Stomach smooth muscle (tissue), 2 donors: ENCODE measurements around the gene ALOX15B.
"Not testable (repeated sequence)": the region's sequence is repeated elsewhere in the genome, so short reads cannot be mapped to it uniquely, and the experiment has no call there.

ENCODE experiments used
- H3K27ac ChIP-seq: one replicate; pipeline ENCODE4 v1.7.0; 2013; ENCODE audit warnings: mild to moderate bottlenecking, low read length, inconsistent platforms
- H3K27me3 ChIP-seq, 2 donors: one replicate each; pipeline ENCODE4 v1.7.0; 2013; ENCODE audit warnings: low read length in 2 of 2; ENCODE audit not compliant: insufficient read depth in 2 of 2, control insufficient read depth in 1 of 2
- H3K36me3 ChIP-seq, 2 donors: one replicate each; pipeline ENCODE4 v1.7.0; 2013; ENCODE audit warnings: low read length in 2 of 2; ENCODE audit not compliant: control insufficient read depth in 2 of 2, insufficient read depth in 2 of 2
- H3K4me1 ChIP-seq: one replicate; pipeline ENCODE4 v1.7.0; 2013; ENCODE audit warnings: low read length; ENCODE audit not compliant: control insufficient read depth, insufficient read depth
- H3K4me3 ChIP-seq, 2 donors: one replicate each; pipeline ENCODE4 v1.7.0; 2013; ENCODE audit warnings: low read length in 2 of 2
- H3K9ac ChIP-seq, 2 donors: one replicate each; pipeline ENCODE4 v1.7.0; 2013; ENCODE audit warnings: low read length in 2 of 2, mild to moderate bottlenecking in 1 of 2
- H3K9me3 ChIP-seq, 2 donors: one replicate each; pipeline ENCODE4 v1.7.0; 2013; ENCODE audit warnings: low read length in 2 of 2; ENCODE audit not compliant: control insufficient read depth in 2 of 2
- donor health status: healthy.
- donor health status: Pancreatic carcinoma.

The ALOX15B gene

DNA sequence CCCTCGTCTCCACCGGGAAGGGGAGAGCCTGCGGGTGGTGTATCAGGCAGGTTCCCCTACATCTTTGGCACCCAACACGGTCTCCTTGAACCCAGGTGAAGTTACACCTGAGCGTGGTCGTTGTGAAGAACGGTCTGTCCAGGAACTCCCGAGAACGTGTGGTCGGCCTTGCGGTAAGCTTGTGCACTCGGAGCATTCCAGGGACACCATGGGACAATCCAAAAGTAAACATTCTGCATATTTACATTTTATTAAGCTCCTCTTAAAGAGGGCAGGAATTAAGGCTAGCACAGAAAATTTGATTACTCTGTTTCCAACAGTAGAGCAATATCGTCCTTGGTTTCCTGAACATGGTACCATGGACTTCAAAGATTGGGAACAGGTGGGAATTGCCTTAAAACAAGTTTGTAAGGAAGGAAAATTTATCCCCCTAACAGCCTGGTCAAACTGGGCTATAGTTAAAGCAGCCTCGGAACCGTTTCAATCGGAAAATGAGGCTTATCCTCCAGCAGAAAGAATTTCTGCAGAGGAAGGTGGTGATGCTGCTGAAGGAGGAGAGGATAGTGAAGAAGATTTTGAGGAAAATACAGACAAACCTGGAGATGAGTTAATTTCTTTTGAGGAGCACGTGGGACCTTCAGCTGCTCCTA, 18.2 kb downstream of the ALOX15B start:
- peaks cover 46 to 49% of the 10 kb centered on the region in 2 donors for H3K27me3 ChIP-seq
- no peak overlapping the region for H3K4me3 ChIP-seq
- H3K4me1 ChIP-seq: peaks cover 5% of the 10 kb centered on the region
- no peaks in the 10 kb centered on the region for H3K9me3 ChIP-seq
- H3K9ac ChIP-seq: no peak overlapping the region
- H3K27ac ChIP-seq: no peak overlapping the region
- H3K36me3 ChIP-seq: no peaks in the 10 kb centered on the region

GRCh38 chr17:8057691-8058114, 18.8 kb downstream of the ALOX15B start:
- Histone ChIP-seq H3K9ac (no peak overlapping the region), H3K4me3 (no peak overlapping the region), H3K4me1 (peaks cover 5% of the 10 kb centered on the region), H3K9me3 (no peaks in the 10 kb centered on the region), H3K27me3 (peaks cover 52 to 55% of the 10 kb centered on the region in 2 donors), H3K27ac (no peak overlapping the region), H3K36me3 (no peaks in the 10 kb centered on the region)

- peaks cover 63 to 65% of the 10 kb centered on the region in 2 donors for H3K27me3 ChIP-seq
- H3K4me1 ChIP-seq: peaks cover 5% of the 10 kb centered on the region
- H3K9me3 ChIP-seq: no peaks in the 10 kb centered on the region
- H3K27ac ChIP-seq: no peak overlapping the region
- H3K4me3 ChIP-seq: no peak overlapping the region
- no peak overlapping the region for H3K9ac ChIP-seq
- H3K36me3 ChIP-seq: no peaks in the 10 kb centered on the region
These were observed 20.3 kb downstream of the ALOX15B start for GRCh38 chr17:8059131-8059530.

DNA sequence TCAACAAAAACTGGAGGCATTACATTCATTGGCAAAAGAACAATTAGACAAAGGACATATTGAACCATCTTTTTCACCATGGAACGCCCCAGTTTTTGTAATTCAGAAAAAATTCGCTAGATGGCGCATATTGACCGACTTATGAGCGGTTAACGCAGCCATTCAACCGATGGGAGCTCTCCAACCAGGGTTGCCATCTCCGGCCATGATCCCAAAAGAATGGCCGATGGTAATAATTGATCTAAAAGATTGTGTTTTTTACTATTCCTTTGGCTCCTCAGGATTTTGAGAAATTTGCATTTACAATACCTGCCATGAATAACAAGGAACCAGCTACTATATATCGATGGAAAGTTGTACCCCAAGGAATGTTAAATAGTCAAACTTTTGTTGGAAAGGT, 21.4 kb downstream of the ALOX15B start:
- H3K9ac ChIP-seq: no peak overlapping the region
- H3K27me3 ChIP-seq: peaks cover 65 to 69% of the 10 kb centered on the region in 2 donors
- peaks cover 5% of the 10 kb centered on the region for H3K4me1 ChIP-seq
- H3K4me3 ChIP-seq: no peak overlapping the region
- no peak overlapping the region for H3K27ac ChIP-seq
- H3K36me3 ChIP-seq: no peaks in the 10 kb centered on the region
- H3K9me3 ChIP-seq: no peaks in the 10 kb centered on the region

- H3K9me3 ChIP-seq, H3K27ac ChIP-seq: not testable (repeated sequence)
- H3K27me3 ChIP-seq: peaks cover 57 to 63% of the 10 kb centered on the region in 2 donors
These were observed 23.0 kb downstream of the ALOX15B start for GRCh38 chr17:8061851-8062250.

GRCh38 chr17:8062435-8062806, 23.6 kb downstream of the ALOX15B start:
- Histone ChIP-seq H3K36me3 (no peaks in the 10 kb centered on the region), H3K4me1 (peaks cover 5% of the 10 kb centered on the region), H3K27me3 (peaks cover 54 to 60% of the 10 kb centered on the region in 2 donors), H3K27ac (no peak overlapping the region), H3K9ac (no peak overlapping the region), H3K9me3 (no peaks in the 10 kb centered on the region), H3K4me3 (no peak overlapping the region)

More at GRCh38 chr17:8061851-8062250, 23.0 kb downstream of the ALOX15B start:
- not testable (repeated sequence) for H3K36me3 ChIP-seq, H3K4me3 ChIP-seq, H3K9ac ChIP-seq, H3K4me1 ChIP-seq

- Histone ChIP-seq H3K9ac (no peak overlapping the region), H3K36me3 (no peaks in the 10 kb centered on the region), H3K27ac (no peak overlapping the region), H3K27me3 (peaks cover 51 to 58% of the 10 kb centered on the region in 2 donors), H3K9me3 (no peaks in the 10 kb centered on the region), H3K4me3 (no peak overlapping the region), H3K4me1 (peaks cover under 1% of the 10 kb centered on the region)
These were observed 24.1 kb downstream of the ALOX15B start for GRCh38 chr17:8062807-8063483.

GRCh38 chr17:8063761-8064534, 25.1 kb downstream of the ALOX15B start:
- peaks cover 44 to 51% of the 10 kb centered on the region in 2 donors for H3K27me3 ChIP-seq
- no peaks in the 10 kb centered on the region for H3K9me3 ChIP-seq
- H3K9ac ChIP-seq: no peak overlapping the region
- no peaks in the 10 kb centered on the region for H3K4me1 ChIP-seq
- no peak overlapping the region for H3K4me3 ChIP-seq
- no peak overlapping the region for H3K27ac ChIP-seq
- no peaks in the 10 kb centered on the region for H3K36me3 ChIP-seq

GRCh38 chr17:8064561-8065019, 25.7 kb downstream of the ALOX15B start:
- H3K27me3 ChIP-seq: peaks cover 39 to 45% of the 10 kb centered on the region in 2 donors
- no peak overlapping the region for H3K9ac ChIP-seq
- no peaks in the 10 kb centered on the region for H3K4me1 ChIP-seq
- H3K4me3 ChIP-seq: no peak overlapping the region
- H3K36me3 ChIP-seq: no peaks in the 10 kb centered on the region
- H3K27ac ChIP-seq: no peak overlapping the region
- no peaks in the 10 kb centered on the region for H3K9me3 ChIP-seq

- Histone ChIP-seq H3K9ac (no peak overlapping the region), H3K4me1 (no peaks in the 10 kb centered on the region), H3K27me3 (peaks cover 33 to 37% of the 10 kb centered on the region in 2 donors), H3K9me3 (no peaks in the 10 kb centered on the region), H3K27ac (no peak overlapping the region), H3K4me3 (no peak overlapping the region), H3K36me3 (no peaks in the 10 kb centered on the region)
These were observed 28.2 kb downstream of the ALOX15B start for GRCh38 chr17:8066841-8067775.
